ENCODE results near the gene TAOK2. TPM values are rescaled to one million over a fixed set of nuclear protein-coding genes. Genes with fewer than 3 reads are reported as not detected.

Gene TAOK2
- total and polyA plus RNA-seq, 2 of the 13 experiments (the other 11 are each of a cell fraction or from before 2014, with no cell fraction given) = 17.4 to 43.2 TPM

DNA sequence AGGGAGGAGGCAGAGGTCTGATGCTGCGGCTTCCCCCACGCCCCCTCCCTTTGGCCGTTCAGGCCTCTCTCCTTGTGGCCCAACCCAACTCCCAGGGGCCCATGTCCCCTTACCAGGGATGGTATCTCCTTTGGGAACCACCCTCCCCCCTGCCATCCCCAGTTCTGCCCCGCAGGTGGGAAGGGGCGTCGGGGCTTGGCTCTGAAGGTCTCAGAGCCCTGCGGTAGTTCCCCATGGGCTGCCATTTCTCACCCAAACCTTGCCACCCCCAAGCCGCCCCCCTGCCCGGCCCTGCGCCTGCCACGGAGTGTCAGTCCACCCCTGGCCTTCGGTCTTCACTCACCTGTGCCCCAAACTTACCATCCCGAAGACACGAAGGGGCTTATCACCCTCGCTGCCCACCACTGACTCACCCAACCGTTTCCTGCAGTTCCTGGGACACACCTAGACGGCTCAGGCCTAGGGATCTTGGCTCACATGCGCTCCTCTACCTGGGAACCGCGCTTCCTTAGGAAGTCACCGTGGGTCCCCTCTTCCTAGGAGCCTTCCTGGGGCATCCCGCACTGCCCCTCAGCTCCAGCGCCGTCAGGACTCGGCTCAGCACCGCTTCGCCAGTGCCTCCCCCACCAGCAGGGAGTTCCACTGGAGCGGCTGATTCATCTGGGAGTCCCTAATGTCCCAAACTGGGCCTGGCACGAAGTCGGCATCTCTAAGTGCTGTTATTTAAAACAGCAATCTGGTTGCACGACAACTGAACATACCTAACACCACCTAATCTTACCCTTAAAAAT lies 38.2 kb downstream of the TAOK2 start:
- Histone ChIP-seq H3K4me2 (ENCODE audit: low read depth, low read length) (peak overlapping the region; percentile 86; the same call in 1 of the 2 replicates), H3K9ac (ENCODE audit: insufficient read depth, low read depth, low read length) (no peak overlapping the region), H3K79me2 (ENCODE audit: insufficient read depth, low read length) (no peaks in the 10 kb centered on the region), H3K27ac (ENCODE audit: extremely low read length, insufficient read depth, low read length) (no peak overlapping the region), H3K4me3 (replicated peaks in 1 of 3; ENCODE audit: insufficient read depth in 1 of 3, low read depth in 2 of 3, low read length in 3 of 3) (peak overlapping the region in 1 of 3 experiments; percentile 48; a peak in 1 of 6 replicates), H3K4me1 (ENCODE audit: insufficient read depth, low read length) (peaks cover 40% of the 10 kb centered on the region), H3K9me3 (ENCODE audit: low read length) (no peaks in the 10 kb centered on the region), H4K20me1 (ENCODE audit: insufficient read depth, low read length) (no peaks in the 10 kb centered on the region), H2AFZ (ENCODE audit: low read length) (no peak overlapping the region), H3K27me3 (ENCODE audit: control insufficient read depth in 1 of 2, insufficient read depth in 2 of 2, low read length in 2 of 2) (peaks cover 10 to 31% of the 10 kb centered on the region in 2 experiments; a peak in 4 of 5 replicates), H3K36me3 (replicated peaks in 1 of 2; ENCODE audit: control insufficient read depth in 1 of 2, insufficient read depth in 2 of 2, low read length in 2 of 2) (no peaks in the 10 kb centered on the region)
- POLR2A ChIA-PET = no interaction called here
- intact Hi-C loops (cut with micrococcal nuclease; ENCODE audit: unreplicated experiment) (no loop called here), in situ Hi-C loops (cut with HindIII; ENCODE audit: extremely low pct_ligation_motif_present, low pct_unique_long_range_greater_than_20kb) (no loop called here)
- no TSS peak for BruUV-seq (replicated peaks)
- DNase-seq (ENCODE audit: low spot score) = no peak
- TF ChIP-seq KMT2A (CRISPR knock-in tag; IDR thresholded peaks at IDR 0.05) = no peak
- TF ChIP-seq, protein P1, sequence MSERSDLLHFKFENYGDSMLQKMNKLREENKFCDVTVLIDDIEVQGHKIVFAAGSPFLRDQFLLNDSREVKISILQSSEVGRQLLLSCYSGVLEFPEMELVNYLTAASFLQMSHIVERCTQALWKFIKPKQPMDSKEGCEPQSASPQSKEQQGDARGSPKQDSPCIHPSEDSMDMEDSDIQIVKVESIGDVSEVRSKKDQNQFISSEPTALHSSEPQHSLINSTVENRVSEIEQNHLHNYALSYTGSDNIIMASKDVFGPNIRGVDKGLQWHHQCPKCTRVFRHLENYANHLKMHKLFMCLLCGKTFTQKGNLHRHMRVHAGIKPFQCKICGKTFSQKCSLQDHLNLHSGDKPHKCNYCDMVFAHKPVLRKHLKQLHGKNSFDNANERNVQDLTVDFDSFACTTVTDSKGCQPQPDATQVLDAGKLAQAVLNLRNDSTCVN (CRISPR knock-in tag; IDR thresholded peaks at IDR 0.05; ENCODE audit: borderline replicate concordance) = no peak
- TF ChIP-seq EZH2 (conservative IDR thresholded peaks at IDR 0.05; ENCODE audit: low read depth, low read length) = 0 out of 2 replicates have a peak, but pooled peaks have one; percentile 43
- TF ChIP-seq AGO1 (IDR thresholded peaks at IDR 0.05; ENCODE audit: low read depth, low read length, poor library complexity, severe bottlenecking) = peak; percentile 26
- TF ChIP-seq ZNF713 (CRISPR knock-in tag; IDR thresholded peaks at IDR 0.05) = no peak
- no peak for TF ChIP-seq MZF1 (CRISPR knock-in tag; IDR thresholded peaks at IDR 0.05; ENCODE audit: borderline replicate concordance)
- peak; percentile 90; the same call in 1 of the 2 replicates for TF ChIP-seq ZSCAN22 (CRISPR knock-in tag; IDR thresholded peaks at IDR 0.05)
- no peak for TF ChIP-seq ZFP36L1 (CRISPR knock-in tag; IDR thresholded peaks at IDR 0.05)
- TF ChIP-seq, protein P2, sequence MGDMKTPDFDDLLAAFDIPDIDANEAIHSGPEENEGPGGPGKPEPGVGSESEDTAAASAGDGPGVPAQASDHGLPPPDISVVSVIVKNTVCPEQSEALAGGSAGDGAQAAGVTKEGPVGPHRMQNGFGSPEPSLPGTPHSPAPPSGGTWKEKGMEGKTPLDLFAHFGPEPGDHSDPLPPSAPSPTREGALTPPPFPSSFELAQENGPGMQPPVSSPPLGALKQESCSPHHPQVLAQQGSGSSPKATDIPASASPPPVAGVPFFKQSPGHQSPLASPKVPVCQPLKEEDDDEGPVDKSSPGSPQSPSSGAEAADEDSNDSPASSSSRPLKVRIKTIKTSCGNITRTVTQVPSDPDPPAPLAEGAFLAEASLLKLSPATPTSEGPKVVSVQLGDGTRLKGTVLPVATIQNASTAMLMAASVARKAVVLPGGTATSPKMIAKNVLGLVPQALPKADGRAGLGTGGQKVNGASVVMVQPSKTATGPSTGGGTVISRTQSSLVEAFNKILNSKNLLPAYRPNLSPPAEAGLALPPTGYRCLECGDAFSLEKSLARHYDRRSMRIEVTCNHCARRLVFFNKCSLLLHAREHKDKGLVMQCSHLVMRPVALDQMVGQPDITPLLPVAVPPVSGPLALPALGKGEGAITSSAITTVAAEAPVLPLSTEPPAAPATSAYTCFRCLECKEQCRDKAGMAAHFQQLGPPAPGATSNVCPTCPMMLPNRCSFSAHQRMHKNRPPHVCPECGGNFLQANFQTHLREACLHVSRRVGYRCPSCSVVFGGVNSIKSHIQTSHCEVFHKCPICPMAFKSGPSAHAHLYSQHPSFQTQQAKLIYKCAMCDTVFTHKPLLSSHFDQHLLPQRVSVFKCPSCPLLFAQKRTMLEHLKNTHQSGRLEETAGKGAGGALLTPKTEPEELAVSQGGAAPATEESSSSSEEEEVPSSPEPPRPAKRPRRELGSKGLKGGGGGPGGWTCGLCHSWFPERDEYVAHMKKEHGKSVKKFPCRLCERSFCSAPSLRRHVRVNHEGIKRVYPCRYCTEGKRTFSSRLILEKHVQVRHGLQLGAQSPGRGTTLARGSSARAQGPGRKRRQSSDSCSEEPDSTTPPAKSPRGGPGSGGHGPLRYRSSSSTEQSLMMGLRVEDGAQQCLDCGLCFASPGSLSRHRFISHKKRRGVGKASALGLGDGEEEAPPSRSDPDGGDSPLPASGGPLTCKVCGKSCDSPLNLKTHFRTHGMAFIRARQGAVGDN (CRISPR knock-in tag; IDR thresholded peaks at IDR 0.05) = peak; percentile 26; the same call in 1 of the 2 replicates
- 0 out of 2 replicates have a peak, but pooled peaks have one; percentile 38 for TF ChIP-seq ZBTB38 (CRISPR knock-in tag; IDR thresholded peaks at IDR 0.05)
- TF ChIP-seq ZNF839 (CRISPR knock-in tag; IDR thresholded peaks at IDR 0.05; ENCODE audit: borderline replicate concordance) = no peak
- TF ChIP-seq CCDC6 (CRISPR knock-in tag; IDR thresholded peaks at IDR 0.05) = no peak
- no peak for ATAC-seq
- 65% methylated on average over 29 of the region's 31 CpGs for WGBS (ENCODE audit: low lambda C conversion rate)
- CTCF ChIA-PET (ENCODE audit: low intra/inter-chr PET ratio, low total read pairs) = no interaction called here
- no peak for FAIRE-seq

All from HepG2 (cell line).